Choroid plexus epithelial cell (primary cell): ENCODE measurements around the gene FBN1.

Experiments used
- DNase-seq: peaks from one replicate; pipeline ENCODE4 v3.0.0-alpha.2; 2010; ENCODE audit warnings: low read depth
- H3K4me3 ChIP-seq: 2 replicates; pipeline ENCODE4 v1.5.1; 2011; ENCODE audit warnings: low read depth, mild to moderate bottlenecking, control low read depth, low read length, moderate library complexity
- CTCF ChIP-seq: conservative IDR thresholded peaks from 2 replicates; pipeline ENCODE4 v1.5.1; 2011; ENCODE audit warnings: low read depth, mild to moderate bottlenecking, control low read depth, inconsistent platforms, low read length, moderate library complexity

The FBN1 gene

GRCh38 chr15:48494631-48495030 lies 150.9 kb downstream of the FBN1 start:
- no peak overlapping the region for H3K4me3 ChIP-seq
- no peak for TF ChIP-seq CTCF
- DNase-seq = peak; percentile 54

GRCh38 chr15:48493763-48494225 lies 151.7 kb downstream of the FBN1 start:
- no peak overlapping the region for H3K4me3 ChIP-seq
- TF ChIP-seq CTCF = no peak
- DNase-seq = no peak

GRCh38 chr15:48493084-48493762 lies 152.3 kb downstream of the FBN1 start:
- H3K4me3 ChIP-seq = no peak overlapping the region
- DNase-seq = peak; percentile 92
- TF ChIP-seq CTCF = no peak

- no peak for DNase-seq
- H3K4me3 ChIP-seq = no peak overlapping the region
- no peak for TF ChIP-seq CTCF
Observed at GRCh38 chr15:48486228-48486627, 159.3 kb downstream of the FBN1 start.

GRCh38 chr15:48481802-48482201 lies 163.7 kb downstream of the FBN1 start:
- no peak for TF ChIP-seq CTCF
- no peak overlapping the region for H3K4me3 ChIP-seq
- peak; percentile 87 for DNase-seq

GRCh38 chr15:48479751-48480150 lies 165.8 kb downstream of the FBN1 start:
- TF ChIP-seq CTCF = no peak
- H3K4me3 ChIP-seq = no peak overlapping the region
- no peak for DNase-seq

- no peak for TF ChIP-seq CTCF
- H3K4me3 ChIP-seq = no peak overlapping the region
- peak; percentile 68 for DNase-seq
Observed at GRCh38 chr15:48478581-48478980, 166.9 kb downstream of the FBN1 start.
